Stimulated activated CD4-positive, alpha-beta T cell treated with anti-CD3 and anti-CD28 coated beads, Interleukin-2, amount 100 ng/mL, for 48 hours (primary cell): ENCODE measurements around the gene MED12L.
"Not testable (repeated sequence)": the region's sequence is repeated elsewhere in the genome, so short reads cannot be mapped to it uniquely, and the experiment has no call there.

Source experiments
- DNase-seq, 2 donors: peaks; one replicate each; pipeline ENCODE4 v3.0.0-alpha.2; 2020

MED12L gene

GRCh38 chr3:151085227-151085888 lies at the start of gene MED12L:
TSS of gene MED12L (plus strand) at chr3:151085664. CDS start at chr3:151086927, 1,263 bp downstream.
- DNase-seq: peak; percentile 47 to 63

GRCh38 chr3:151037746-151038477 lies 47.6 kb upstream of the MED12L start:
- DNase-seq: no peak

GRCh38 chr3:151044706-151045105 lies 40.8 kb upstream of the MED12L start:
- DNase-seq: no peak

- DNase-seq: no peak
Measured at GRCh38 chr3:151047636-151048035, 37.8 kb upstream of the MED12L start.

- no peak for DNase-seq
Measured at GRCh38 chr3:151051533-151051932, 33.9 kb upstream of the MED12L start.

GRCh38 chr3:151052346-151052745 lies 33.1 kb upstream of the MED12L start:
- DNase-seq: no peak

GRCh38 chr3:151052756-151053155 lies 32.7 kb upstream of the MED12L start:
- DNase-seq: no peak

GRCh38 chr3:151058740-151059139 lies 26.7 kb upstream of the MED12L start:
- DNase-seq: no peak

- DNase-seq: no peak
Measured at GRCh38 chr3:151062611-151063010, 22.9 kb upstream of the MED12L start.

- DNase-seq: no peak
Measured at GRCh38 chr3:151067158-151067557, 18.3 kb upstream of the MED12L start.

- not testable (repeated sequence) for DNase-seq
Measured at GRCh38 chr3:151072842-151073241, 12.6 kb upstream of the MED12L start.

- DNase-seq: no peak
Measured at GRCh38 chr3:151074256-151074655, 11.2 kb upstream of the MED12L start.

- no peak for DNase-seq
Measured at GRCh38 chr3:151075869-151076562, 9.4 kb upstream of the MED12L start.

GRCh38 chr3:151076626-151077025 lies 8.8 kb upstream of the MED12L start:
- no peak for DNase-seq

- DNase-seq: not testable (repeated sequence)
Measured at GRCh38 chr3:151081082-151081481, 4.4 kb upstream of the MED12L start.

- no peak for DNase-seq
Measured at GRCh38 chr3:151082880-151083838, 2.3 kb upstream of the MED12L start.

GRCh38 chr3:151084893-151085226 lies 604 bp upstream of the MED12L start:
- DNase-seq: no peak

- DNase-seq: peak in 1 of 2 donors; percentile 9
Measured at GRCh38 chr3:151085889-151086483, 522 bp downstream of the MED12L start.

- peak; percentile 54 to 55 for DNase-seq
Measured at GRCh38 chr3:151086484-151087456, 1.3 kb downstream of the MED12L start.

- no peak for DNase-seq
Measured at GRCh38 chr3:151087648-151088047, 2.2 kb downstream of the MED12L start.
